Stimulated activated CD8-positive, alpha-beta memory T cell treated with anti-CD3 and anti-CD28 coated beads, Interleukin-7, amount 100 ng/mL, for 48 hours (primary cell): ENCODE measurements around the gene FBXW10.
"Not testable (repeated sequence)": the region's sequence is repeated elsewhere in the genome, so short reads cannot be mapped to it uniquely, and the experiment has no call there.

Experiments
- DNase-seq, 2 donors: peaks; one replicate each; pipeline ENCODE4 v3.0.0-alpha.2; 2020; ENCODE audit warnings: low read depth in 1 of 2; ENCODE audit errors: extremely low read depth in 1 of 2

Gene FBXW10, protein sequence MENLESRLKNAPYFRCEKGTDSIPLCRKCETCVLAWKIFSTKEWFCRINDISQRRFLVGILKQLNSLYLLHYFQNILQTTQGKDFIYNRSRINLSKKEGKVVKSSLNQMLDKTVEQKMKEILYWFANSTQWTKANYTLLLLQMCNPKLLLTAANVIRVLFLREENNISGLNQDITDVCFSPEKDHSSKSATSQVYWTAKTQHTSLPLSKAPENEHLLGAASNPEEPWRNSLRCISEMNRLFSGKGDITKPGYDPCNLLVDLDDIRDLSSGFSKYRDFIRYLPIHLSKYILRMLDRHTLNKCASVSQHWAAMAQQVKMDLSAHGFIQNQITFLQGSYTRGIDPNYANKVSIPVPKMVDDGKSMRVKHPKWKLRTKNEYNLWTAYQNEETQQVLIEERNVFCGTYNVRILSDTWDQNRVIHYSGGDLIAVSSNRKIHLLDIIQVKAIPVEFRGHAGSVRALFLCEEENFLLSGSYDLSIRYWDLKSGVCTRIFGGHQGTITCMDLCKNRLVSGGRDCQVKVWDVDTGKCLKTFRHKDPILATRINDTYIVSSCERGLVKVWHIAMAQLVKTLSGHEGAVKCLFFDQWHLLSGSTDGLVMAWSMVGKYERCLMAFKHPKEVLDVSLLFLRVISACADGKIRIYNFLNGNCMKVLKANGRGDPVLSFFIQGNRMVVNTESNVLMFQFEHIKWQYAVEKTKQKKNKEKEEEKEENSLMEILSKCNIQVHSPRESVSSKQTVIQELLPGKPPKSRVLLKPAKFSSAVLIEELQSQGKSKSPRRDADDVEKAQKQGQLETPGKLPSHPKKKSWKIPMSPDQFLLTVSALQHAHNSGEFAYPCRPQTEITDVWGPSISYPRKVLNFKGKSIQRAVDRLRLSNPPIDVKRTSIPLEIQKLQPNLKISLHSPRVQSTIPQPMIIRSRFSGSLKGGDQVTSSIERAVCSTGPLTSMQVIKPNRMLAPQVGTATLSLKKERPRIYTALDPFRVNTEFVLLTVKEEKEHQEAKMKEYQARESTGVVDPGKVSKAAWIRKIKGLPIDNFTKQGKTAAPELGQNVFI

DNA sequence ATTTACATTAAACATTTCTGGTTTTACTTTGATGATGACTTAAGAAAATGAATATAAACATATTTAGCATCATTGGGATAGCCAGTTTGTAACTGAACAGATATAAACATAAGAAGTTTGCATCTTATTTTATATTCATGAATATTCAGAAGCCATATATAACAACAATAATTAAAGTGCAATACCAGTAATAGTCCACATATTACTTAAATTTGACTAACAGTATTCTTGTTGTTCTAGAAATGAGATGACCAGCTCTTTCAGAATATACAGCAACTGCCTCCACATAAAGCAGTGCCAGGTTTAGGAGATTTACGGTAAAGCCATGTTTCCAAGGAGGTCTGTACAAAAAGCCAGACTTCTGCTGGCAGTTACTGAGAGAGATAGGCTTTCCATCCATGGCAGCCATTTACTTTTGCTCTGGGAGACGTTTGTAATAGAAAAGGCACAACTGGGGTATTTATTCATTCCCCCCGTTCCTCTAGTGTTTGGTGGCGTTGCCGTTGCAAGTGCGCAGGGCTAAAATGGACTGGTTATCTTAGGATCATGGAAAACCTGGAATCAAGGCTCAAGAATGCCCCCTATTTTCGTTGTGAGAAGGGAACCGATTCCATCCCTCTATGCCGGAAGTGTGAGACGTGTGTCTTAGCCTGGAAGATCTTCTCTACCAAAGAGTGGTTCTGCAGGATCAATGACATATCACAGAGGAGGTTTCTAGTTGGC is at the start of gene FBXW10:
Gene FBXW10 (plus strand): TSS at position 356 of the 723 bp plus-strand sequence. CDS start 191 bp downstream, at position 547.
- DNase-seq, result not testable (repeated sequence)

DNA sequence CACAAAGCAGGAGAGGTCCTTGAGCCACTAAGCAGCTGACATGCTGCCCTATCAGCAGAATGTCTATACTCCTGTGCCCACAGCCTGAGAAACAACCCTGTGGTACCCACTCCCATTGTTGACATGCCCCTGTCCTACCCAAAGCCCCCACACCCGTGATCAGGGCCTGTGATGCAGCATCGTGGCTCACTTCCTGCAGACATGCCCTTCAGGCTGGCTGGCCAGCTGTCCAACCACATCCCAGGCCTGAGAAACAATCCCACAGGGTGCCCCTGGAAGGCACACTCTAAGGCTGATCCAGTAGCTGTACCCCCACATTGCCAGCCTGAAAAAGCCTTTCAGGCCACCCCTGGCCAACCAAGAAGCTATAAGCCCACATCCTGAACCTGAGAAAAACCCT is 48.7 kb upstream of the FBXW10 start:
- not testable (repeated sequence) for DNase-seq

DNA sequence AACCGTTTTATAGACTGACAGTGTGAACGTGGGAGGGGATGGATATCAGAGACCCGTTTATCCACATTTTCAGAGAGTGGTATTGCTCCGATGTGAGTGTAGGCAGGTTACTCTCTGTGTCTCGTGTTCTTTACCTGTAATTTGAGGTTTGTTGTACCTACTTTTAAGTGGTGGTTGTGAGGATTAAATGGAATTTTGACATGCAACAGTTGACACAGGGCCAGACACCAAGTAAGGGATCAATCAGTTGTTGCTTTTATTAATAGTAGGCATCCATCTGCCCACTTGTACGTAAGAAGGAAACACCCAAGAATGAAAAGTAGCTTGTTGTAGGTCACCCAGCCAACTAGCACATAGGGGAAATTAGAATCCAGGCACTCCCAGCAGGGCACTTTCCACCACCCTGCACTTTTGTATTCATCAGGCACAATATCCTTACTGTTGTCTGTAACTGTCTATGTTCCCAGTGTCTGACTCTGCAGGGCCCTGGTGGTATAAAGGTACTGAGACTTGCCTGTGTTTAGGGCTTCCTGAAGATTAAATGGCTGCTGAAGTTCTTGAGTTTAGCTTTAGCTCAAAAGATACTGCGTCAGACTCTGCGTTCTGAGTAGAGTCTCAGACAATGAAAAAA is 45.3 kb upstream of the FBXW10 start:
- DNase-seq, result not testable (repeated sequence)

DNA sequence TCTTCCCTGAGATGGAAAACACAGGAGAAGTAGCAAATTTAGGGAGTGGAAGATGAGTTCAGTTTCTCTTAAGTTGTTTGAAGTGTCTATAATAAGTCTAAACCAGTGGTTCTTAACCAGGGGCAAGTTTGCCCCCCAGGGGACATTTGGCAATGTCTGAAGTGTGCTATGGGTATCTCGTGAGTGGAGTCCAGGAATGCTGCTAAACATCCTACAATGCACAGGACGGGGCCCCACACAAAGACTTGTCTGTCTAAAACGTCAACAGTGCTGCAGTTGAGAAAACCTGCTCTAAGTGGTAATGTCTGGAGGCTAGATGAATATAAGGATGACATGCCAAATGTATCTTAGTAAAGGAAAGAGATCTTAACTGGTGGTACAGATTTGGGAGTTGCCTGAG is 37.9 kb upstream of the FBXW10 start:
- not testable (repeated sequence) for DNase-seq

DNA sequence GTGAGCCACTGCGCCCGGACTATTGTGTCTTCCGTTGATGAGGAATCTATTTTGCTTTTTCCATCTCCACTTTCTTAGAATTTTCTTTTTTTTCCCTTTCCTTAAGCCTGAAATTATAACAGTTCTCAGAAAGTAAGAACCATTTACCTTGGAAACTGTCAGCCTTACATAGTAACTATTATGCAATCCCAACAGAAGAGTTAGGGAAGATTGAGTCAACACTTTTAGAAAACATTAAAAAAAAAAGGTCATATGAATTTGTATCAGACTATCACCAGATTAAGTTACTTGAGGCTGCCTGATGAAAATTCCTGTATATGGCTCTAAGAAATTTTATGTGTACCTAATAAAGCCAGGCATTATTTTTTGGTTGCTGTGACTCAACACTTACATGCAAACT is 35.6 kb upstream of the FBXW10 start:
- DNase-seq, result not testable (repeated sequence)

DNA sequence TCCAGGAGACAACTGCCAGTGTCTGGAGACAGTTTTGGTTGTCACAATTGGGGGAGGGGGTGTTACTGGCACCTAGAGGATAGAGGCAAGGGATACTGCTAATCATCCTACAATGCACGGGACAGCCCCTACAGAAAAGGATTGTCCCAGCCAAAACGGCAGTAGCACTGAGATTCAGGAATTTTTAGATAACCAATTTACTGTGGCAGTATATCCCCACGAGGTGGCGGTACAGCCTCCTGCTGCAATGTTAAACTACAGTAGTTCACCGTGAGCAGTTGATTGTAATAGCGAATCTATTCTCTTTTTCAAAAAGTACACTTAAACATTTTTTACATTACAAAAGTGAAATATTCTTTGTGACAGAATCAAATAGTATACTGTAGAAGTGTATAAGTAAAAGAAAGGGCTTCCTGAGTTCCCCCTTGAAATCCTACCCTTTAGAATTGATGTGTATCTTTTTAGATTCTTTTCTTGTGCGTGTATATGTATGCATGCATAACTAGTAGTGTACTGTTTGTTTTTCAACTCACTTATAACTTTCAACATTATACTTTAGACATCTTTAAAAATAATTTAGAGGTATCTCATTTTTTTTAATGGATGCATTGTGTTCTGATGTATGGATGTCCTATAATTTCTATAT is 31.4 kb upstream of the FBXW10 start:
- peak; percentile 19 to 37 for DNase-seq

DNA sequence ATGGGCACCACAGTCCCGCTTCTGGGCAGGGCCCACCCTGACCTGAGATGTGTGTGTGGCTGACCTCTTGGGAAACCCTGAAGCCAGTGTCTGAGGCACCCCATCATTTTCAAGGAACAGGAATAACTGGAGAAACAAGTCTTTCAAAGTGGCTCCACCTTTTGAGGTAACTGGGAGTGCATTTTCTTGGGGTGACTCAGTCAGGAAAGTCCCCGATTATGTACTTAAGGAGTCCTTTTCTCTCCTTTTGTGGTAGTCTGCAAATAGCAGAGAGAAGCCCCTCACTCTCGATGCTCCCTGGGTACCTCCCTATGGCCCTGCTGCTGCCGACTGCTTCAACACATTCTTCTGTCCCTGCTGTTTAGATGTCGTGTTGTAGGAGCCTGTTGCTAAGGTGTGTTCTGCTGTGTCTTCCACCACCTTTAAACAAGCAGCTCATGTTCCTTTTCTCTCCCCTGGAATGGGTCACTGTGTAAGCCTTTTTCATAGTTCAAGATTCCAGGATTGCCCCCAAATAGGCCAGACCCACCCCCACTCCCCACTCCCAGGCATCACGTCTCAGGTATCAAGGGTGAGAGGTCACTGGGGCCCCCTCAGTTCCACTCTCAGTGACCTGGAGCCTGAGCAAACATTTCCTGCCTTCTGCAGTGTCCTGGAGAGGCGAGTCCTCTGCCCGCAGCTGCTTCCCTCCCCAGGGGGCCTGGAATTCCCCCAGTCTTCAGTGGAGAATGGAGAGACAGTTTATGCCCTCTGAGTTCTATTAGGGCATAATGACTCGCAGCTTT is 25.0 kb upstream of the FBXW10 start:
- DNase-seq, result not testable (repeated sequence)

DNA sequence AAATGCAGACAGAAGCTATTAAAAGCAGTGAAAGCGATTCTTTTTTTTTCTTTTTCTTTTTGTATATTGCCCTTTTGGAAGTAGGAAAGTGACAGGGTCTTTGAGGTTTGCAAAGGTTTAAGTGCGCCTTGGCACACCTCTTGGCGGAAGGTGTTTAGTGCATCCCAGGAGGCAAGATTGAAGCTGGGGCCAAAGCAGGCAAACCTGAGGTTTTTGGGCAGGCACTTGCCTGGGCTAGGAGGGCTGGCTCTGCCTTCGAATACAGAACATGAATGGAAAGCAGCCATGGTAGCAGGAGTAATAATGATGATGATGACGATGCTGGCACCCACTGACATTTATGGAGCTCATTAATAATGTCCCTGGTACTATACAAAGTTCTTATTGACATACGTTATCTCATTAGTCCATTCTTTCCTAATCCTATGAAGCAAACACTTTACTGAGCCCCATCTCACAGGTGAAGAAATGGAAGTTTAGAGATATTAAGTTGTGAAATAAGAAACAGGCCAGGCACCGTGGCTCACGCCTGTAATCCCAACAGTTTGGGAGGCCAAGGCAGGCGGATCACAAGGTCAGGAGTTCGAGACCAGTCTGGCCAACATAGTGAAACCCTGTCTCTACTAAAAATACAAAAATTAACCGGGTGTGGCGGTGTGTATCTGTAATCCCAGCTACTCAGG is 24.3 kb upstream of the FBXW10 start:
- DNase-seq, result not testable (repeated sequence)

DNA sequence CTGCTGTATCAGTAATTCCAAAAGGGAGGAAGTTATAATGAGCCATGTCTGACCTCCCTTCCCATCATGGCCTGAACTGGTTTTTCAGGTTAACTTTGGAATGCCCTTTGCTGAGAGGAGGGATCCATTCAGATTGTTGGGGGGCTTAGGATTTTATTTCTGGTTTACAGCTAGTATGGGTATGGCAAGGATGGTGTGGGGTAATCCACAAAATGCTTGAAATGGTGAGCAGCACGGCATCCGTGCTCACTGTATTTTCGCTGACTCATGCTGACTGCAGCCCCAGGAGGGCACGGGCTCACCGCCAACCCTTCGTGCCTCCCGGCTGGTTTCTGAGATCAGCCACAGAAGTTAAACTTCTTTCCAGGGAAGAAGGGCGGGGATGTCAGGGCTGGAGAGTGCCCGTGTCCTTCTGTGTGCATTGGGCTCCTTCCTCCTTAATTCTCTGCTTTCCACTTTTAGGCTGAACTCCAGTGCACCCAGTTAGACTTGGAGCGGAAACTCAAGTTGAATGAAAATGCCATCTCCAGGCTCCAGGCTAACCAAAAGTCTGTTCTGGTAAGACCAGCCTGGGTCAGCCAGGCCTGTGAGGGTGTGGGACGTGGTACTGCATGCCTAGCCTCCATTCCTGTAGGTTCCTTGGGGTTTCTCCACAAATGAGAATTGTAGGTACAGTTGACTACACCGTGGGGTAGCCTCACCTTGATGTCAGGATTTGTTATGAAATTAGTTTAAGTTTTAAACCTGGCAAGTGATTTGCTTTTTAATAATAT is 21.9 kb upstream of the FBXW10 start:
- not testable (repeated sequence) for DNase-seq

DNA sequence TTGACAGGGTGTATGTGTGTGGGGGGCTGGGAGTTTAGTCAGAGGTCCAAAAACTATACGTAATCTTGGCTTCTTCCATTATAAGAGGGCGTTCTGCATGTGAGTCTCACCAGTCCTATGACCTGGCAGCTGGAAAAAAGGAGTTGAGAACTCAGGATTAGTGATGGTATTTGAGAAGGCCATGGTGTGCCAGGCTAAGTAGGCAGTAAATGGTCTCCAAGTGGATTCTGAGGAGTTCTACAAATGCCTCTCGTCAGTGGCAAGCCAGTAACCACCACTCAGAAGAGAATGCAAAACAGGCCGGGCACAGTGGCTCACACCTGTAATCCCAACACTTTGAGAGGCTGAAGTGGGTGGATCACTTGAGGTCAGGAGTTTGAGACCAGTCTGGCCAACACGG is 21.2 kb upstream of the FBXW10 start:
- not testable (repeated sequence) for DNase-seq

DNA sequence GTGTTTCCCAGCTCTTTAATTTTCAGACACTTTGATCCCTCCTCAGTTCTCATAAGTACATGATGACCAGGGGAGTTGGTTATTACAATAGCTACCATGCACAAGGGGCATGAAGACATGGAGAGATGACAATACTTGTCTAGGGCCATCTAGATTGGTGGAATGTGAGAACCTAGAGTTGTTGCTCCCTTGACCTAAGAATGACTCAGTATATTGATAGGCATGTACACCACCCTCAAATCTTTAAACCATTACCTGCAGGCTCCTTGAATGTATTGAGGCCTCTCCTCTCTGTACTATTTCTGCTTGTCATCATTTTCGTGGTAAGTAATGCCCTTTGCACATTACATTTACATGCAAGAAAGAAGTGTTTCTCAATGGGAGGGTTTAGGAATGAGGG is 20.3 kb upstream of the FBXW10 start:
- not testable (repeated sequence) for DNase-seq

DNA sequence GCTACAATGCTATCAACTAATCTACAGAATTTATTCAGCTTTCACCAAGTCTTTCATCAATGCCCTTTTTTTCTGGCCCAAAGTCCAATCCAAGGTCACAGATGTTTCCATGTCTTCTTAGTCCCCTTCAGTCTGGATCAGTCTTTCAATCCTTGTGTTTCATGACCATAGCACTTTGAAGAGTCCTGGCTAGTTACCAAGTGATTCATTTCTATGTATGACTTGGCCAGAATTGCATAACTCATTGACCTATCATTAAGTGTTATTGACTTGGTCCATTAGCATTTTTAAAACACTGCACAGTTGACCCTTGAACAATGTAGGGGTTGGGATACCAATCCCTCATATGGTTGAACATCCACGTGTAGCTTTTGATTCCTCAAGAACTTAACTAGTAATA is 11.4 kb upstream of the FBXW10 start:
- DNase-seq, result not testable (repeated sequence)

DNA sequence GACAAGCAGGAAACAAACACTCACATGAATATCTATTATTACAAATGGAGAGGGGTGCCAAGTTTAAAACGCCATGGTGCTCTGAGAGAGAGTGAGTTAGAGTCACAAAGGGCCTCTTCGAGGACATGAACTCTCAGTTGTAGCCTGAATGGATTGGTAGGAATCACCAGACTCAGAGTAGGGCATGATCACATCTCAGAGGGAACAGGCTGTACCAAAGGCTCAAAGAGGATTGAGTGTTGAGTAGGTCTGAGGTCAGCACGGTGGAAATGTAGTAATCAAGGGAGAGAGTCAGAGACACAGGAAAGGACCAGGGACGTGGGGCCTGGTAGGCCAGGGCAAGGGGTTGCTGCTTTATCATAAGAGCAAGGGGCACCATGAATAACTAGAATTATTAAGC is 10.5 kb upstream of the FBXW10 start:
- not testable (repeated sequence) for DNase-seq

DNA sequence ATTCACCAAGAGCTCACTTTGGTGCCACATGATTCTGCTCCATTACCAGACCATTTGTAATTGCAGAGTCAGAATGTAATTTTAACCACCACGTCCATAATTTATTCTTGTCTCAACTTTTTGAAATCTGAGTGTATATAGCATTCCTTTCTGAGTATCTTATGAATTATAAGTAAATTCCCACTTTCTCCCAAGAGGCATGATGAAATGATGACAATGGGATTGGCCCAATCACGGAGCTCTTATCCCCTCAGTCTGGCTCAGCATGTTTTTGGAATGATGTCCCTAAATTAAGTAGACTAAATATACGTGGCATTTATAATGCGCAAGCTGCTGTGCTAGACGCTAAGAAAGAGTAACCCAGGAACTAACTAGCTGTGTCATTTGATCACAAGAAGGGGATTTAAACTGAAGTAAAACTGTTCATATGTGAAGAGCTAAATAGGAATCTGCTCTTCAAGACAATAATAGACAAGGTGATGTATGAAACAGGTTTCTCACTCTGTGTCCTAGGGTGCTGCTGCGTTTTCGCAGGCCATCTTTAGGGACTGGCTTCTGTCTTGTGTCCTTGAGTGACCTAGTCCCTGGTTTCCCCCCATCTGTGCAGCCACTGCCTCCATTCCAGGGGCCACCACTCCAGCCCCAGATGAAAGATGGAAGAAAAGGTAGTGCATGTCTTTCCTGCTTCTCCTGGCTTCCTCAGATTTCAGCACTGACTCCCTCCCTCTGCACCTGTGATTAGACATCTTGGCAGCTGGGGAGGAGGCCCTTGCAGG is 4.0 kb upstream of the FBXW10 start:
- not testable (repeated sequence) for DNase-seq

DNA sequence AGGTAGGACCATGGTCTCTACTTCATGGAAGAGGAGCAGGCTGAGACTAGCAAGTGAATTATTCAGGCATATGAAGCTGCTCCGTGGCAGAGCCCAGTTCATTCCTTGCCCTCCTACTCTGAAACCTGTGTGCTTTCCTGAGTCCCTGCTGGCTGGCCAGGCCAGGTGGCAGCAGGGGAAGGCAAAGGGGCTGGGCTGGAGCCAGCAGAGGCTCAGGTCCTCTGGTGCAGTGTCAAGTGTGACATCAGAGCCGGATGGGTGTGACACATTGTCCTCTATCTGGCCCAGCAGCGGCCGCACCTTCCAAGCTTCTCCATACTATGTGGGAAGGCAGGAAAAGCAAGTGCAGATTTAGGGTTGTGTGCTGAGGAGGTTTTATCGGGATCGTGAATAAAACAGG is 2.6 kb upstream of the FBXW10 start:
- DNase-seq, result not testable (repeated sequence)

DNA sequence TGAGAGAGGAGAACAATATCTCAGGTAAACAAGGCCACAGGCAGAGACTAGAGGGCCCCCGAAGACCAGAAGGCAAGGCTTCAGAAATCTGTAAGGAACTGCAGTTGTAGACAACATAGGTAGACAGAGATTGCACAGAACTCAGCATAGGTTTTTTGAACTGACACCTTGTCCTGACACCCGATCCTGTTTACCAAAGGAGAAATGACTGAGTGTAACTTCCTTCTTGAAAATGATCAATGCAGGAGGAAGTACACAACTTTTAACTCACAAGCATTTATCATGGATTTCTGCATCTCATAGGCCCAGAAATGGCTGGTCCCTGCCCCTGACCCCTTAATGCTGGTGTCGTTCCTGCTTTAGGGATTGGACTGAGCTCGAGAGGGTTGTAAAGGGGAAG is 872 bp downstream of the FBXW10 start:
- DNase-seq, result not testable (repeated sequence)

DNA sequence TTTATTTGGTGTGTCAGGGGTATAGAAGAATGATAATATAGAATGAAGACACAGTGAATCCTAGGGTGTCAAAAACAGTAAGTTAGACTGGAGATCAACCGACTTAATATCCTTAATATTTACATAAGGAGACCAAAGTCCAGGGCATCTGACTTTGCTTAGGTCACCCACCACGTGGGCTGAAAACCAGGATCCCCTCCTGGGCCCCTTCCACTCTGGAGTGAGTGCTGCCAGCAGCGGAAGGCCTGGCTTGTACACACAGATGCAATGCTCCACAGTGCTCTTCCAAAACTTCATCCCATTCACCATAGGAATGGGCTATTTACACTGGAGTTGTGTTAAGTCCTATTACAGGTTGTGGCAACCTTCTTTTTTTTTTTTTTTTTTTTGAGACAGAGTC is 2.7 kb downstream of the FBXW10 start:
- not testable (repeated sequence) for DNase-seq
